MM.1S (cell line): ENCODE measurements around the gene LMNA.

Experiments used
- CTCF ChIP-seq: fragments of 300-600 bp; sonication (generic); IDR thresholded peaks from 2 replicates; pipeline ENCODE4 v1.5.1; 2016; ENCODE audit warnings: antibody characterized with exemption, low read length, mixed read lengths
- EZH2 ChIP-seq: fragments of 300-600 bp; sonication (generic); optimal IDR thresholded peaks from 2 replicates; pipeline ENCODE3; 2017; ENCODE audit warnings: low read depth, mild to moderate bottlenecking, antibody characterized with exemption, low read length, mixed read lengths
- EZH2phosphoT487 ChIP-seq: fragments of 300-600 bp; sonication (generic); IDR thresholded peaks from 2 replicates; pipeline ENCODE4 v1.6.1; 2018; ENCODE audit warnings: antibody characterized with exemption, low read length

DNA sequence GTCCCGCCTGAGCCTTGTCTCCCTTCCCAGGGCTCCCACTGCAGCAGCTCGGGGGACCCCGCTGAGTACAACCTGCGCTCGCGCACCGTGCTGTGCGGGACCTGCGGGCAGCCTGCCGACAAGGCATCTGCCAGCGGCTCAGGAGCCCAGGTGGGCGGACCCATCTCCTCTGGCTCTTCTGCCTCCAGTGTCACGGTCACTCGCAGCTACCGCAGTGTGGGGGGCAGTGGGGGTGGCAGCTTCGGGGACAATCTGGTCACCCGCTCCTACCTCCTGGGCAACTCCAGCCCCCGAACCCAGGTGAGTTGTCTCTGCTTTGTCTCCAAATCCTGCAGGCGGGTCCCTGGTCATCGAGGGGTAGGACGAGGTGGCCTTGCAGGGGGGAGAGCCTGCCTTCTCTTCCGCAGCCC is 24.0 kb downstream of the LMNA start:
- TF ChIP-seq EZH2 (no peak), CTCF (no peak), EZH2phosphoT487 (no peak)
